Astrocyte (in vitro differentiated cells and primary cell): ENCODE measurements around the gene CMYA5.

Experiments used
- EZH2 ChIP-seq: IDR thresholded peaks from 2 replicates; pipeline ENCODE4 v1.6.1; 2012; ENCODE audit warnings: mild to moderate bottlenecking, low read length, inconsistent platforms; ENCODE audit not compliant: insufficient read depth
- TF ChIP-seq, protein P1 (sequence below): IDR thresholded peaks from 2 replicates; pipeline ENCODE4 v1.5.1; 2011; ENCODE audit warnings: low read depth, mild to moderate bottlenecking, inconsistent platforms, low read length, moderate library complexity; ENCODE audit not compliant: insufficient read depth

DNA sequence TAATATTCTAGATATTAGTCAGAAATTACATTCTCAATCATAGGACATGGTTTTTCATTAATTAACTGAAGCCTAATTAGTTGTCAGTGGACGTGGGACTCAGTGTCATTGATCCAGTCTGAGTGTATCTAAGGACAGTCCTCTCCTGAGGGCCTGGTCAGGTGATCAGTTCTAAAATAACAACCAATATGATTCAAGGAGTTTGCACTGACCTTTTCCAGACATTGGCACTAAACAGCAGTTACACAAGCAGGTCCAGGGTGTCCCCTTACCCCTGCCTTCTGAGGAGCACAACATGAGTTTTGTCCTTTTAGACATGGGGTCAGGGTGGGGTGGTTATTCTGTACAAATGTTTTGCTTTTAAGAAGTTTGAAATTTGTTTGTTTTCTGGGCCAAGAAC, 97.8 kb downstream of the CMYA5 start:
- TF ChIP-seq, protein P1, sequence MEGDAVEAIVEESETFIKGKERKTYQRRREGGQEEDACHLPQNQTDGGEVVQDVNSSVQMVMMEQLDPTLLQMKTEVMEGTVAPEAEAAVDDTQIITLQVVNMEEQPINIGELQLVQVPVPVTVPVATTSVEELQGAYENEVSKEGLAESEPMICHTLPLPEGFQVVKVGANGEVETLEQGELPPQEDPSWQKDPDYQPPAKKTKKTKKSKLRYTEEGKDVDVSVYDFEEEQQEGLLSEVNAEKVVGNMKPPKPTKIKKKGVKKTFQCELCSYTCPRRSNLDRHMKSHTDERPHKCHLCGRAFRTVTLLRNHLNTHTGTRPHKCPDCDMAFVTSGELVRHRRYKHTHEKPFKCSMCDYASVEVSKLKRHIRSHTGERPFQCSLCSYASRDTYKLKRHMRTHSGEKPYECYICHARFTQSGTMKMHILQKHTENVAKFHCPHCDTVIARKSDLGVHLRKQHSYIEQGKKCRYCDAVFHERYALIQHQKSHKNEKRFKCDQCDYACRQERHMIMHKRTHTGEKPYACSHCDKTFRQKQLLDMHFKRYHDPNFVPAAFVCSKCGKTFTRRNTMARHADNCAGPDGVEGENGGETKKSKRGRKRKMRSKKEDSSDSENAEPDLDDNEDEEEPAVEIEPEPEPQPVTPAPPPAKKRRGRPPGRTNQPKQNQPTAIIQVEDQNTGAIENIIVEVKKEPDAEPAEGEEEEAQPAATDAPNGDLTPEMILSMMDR: no peak
- TF ChIP-seq EZH2: no peak
